SK-N-SH (cell line): ENCODE data around the gene ZNF557. TPM values are rescaled to one million over a fixed set of nuclear protein-coding genes. Genes with fewer than 3 reads are reported as not detected.

ENCODE experiments used
- CTCF ChIA-PET: fragments of 300-600, 350-600 bp; formaldehyde crosslinking; extraction: SDS; loops from one replicate; lab custom pipeline; 2021; lab: Yijun Ruan, JAX
- POLR2A ChIA-PET: fragments of 350-600 bp; sonication (Branson Sonifier 250); formaldehyde crosslinking; extraction: SDS; loops from one replicate; lab custom pipeline; 2020; ENCODE audit warnings: antibody characterized with exemption, inconsistent platforms; lab: Yijun Ruan, JAX
- DNase-seq: peaks from one replicate; pipeline ENCODE4 v3.0.0; 2012
- H2AFZ ChIP-seq: fragments of 200-600 bp; sonication (generic); 2 replicates; pipeline ENCODE4 v1.8.1; 2016; ENCODE audit warnings: antibody characterized with exemption, mild to moderate bottlenecking, low read depth
- H3F3A ChIP-seq: fragments of 200-600 bp; sonication (generic); replicated peaks from 2 replicates; pipeline ENCODE3; 2016; ENCODE audit warnings: antibody characterized with exemption, mild to moderate bottlenecking; ENCODE audit not compliant: insufficient read depth
- H3K27ac ChIP-seq, 2 experiments: fragments of 200-500 bp in 1 of 2; fragments of 200-600 bp in 1 of 2; sonication (Bioruptor generic) in 1 of 2; sonication (generic), shearing (Covaris generic) in 1 of 2; 2 replicates each; pipeline versions ENCODE4 v1.5.1 to v1.6.1; 2014 to 2016; ENCODE audit warnings: low read depth in 2 of 2, inconsistent platforms in 1 of 2, low read length in 1 of 2, mild to moderate bottlenecking in 1 of 2, mixed read lengths in 1 of 2
- H3K27me3 ChIP-seq: fragments of 200-600 bp; sonication (generic), shearing (Covaris generic); 2 replicates; pipeline ENCODE4 v1.6.1; 2016; ENCODE audit warnings: mixed run types; ENCODE audit not compliant: insufficient read depth
- H3K36me3 ChIP-seq, 2 experiments: fragments of 200-500 bp in 1 of 2; fragments of 200-600 bp in 1 of 2; sonication (Bioruptor generic) in 1 of 2; sonication (generic) in 1 of 2; replicated peaks in 1 of 2; 2 replicates each; pipeline versions ENCODE3 to v1.5.1; 2014 to 2016; ENCODE audit warnings: low read length in 1 of 2, mild to moderate bottlenecking in 1 of 2; ENCODE audit not compliant: insufficient read depth in 2 of 2, control insufficient read depth in 1 of 2
- H3K4me1 ChIP-seq, 2 experiments: fragments of 200-500 bp in 1 of 2; fragments of 200-600 bp in 1 of 2; sonication (Bioruptor generic) in 1 of 2; sonication (generic), shearing (Covaris generic) in 1 of 2; 2 replicates each; pipeline versions ENCODE4 v1.5.1 to v1.6.1; 2014 to 2016; ENCODE audit warnings: low read depth in 1 of 2, low read length in 1 of 2, mixed run types in 1 of 2; ENCODE audit not compliant: insufficient read depth in 2 of 2, control insufficient read depth in 1 of 2
- H3K4me2 ChIP-seq: fragments of 200-600 bp; sonication (generic), shearing (Covaris generic); 2 replicates; pipeline ENCODE4 v1.6.1; 2017; ENCODE audit warnings: mixed run types
- H3K4me3 ChIP-seq, 2 experiments: fragments of 200-500 bp in 1 of 2; fragments of 200-600 bp in 1 of 2; sonication (Bioruptor generic) in 1 of 2; sonication (generic), shearing (Covaris generic) in 1 of 2; 2 replicates each; pipeline versions ENCODE4 v1.5.1 to v1.8.1; 2014 to 2016; ENCODE audit warnings: low read depth in 2 of 2, inconsistent platforms in 1 of 2, low read length in 1 of 2, mild to moderate bottlenecking in 1 of 2, mixed read lengths in 1 of 2, moderate library complexity in 1 of 2
- H3K79me2 ChIP-seq: fragments of 200-600 bp; sonication (generic); 2 replicates; pipeline ENCODE4 v1.8.1; 2017; ENCODE audit warnings: mild to moderate bottlenecking; ENCODE audit not compliant: insufficient read depth
- H3K9ac ChIP-seq: fragments of 200-600 bp; sonication (generic); 2 replicates; pipeline ENCODE4 v1.6.1; 2017; ENCODE audit warnings: mixed run types
- H3K9me2 ChIP-seq: fragments of 200-600 bp; sonication (generic); 2 replicates; pipeline ENCODE4 v1.6.1; 2017; ENCODE audit warnings: mixed run types
- H3K9me3 ChIP-seq: fragments of 200-600 bp; sonication (generic); 2 replicates; pipeline ENCODE4 v1.6.1; 2017; ENCODE audit warnings: mixed run types, mild to moderate bottlenecking, moderate library complexity
- H4K20me1 ChIP-seq: fragments of 200-600 bp; sonication (generic); 2 replicates; pipeline ENCODE4 v1.6.1; 2017; ENCODE audit warnings: mild to moderate bottlenecking, mixed run types; ENCODE audit not compliant: insufficient read depth
- ELF1 ChIP-seq: IDR thresholded peaks from 2 replicates; pipeline ENCODE4 v1.4.0; 2012
- EZH2phosphoT487 ChIP-seq: fragments of 200-600 bp; sonication (generic); IDR thresholded peaks from 2 replicates; pipeline ENCODE4 v1.6.1; 2017; ENCODE audit warnings: low read depth, mixed run types, mild to moderate bottlenecking, antibody characterized with exemption, moderate library complexity, borderline replicate concordance
- FOXM1 ChIP-seq: IDR thresholded peaks from 2 replicates; pipeline ENCODE4 v1.4.0; 2012; ENCODE audit warnings: low read depth, mild to moderate bottlenecking
- GABPA ChIP-seq: IDR thresholded peaks from 2 replicates; pipeline ENCODE4 v1.4.0; 2012; ENCODE audit warnings: low read depth, mild to moderate bottlenecking
- GATA2 ChIP-seq: sonication (generic); formaldehyde crosslinking; IDR thresholded peaks from 2 replicates; pipeline ENCODE4 v1.5.0; 2020; ENCODE audit warnings: mild to moderate bottlenecking, missing genetic modification reagents
- IRF3 ChIP-seq: fragments of 150-350 bp; IDR thresholded peaks from 2 replicates; pipeline ENCODE4 v1.6.1; 2016; ENCODE audit warnings: mild to moderate bottlenecking, low read depth, low read length
- MAX ChIP-seq: IDR thresholded peaks from 2 replicates; pipeline ENCODE4 v1.4.0; 2012; ENCODE audit warnings: low read depth
- MEF2A ChIP-seq: IDR thresholded peaks from 2 replicates; pipeline ENCODE4 v1.4.0; 2012; ENCODE audit warnings: low read depth, borderline replicate concordance
- MXI1 ChIP-seq: IDR thresholded peaks from 2 replicates; pipeline ENCODE4 v1.6.1; 2012; ENCODE audit warnings: mild to moderate bottlenecking, low read depth, low read length, improper control_type of control experiment
- PBX3 ChIP-seq: IDR thresholded peaks from 2 replicates; pipeline ENCODE4; 2012
- RFX5 ChIP-seq: IDR thresholded peaks from 2 replicates; pipeline ENCODE4 v1.6.1; 2012; ENCODE audit warnings: mild to moderate bottlenecking, improper control_type of control experiment, low read length
- RXRA ChIP-seq: IDR thresholded peaks from 2 replicates; pipeline ENCODE4 v1.4.0; 2012; ENCODE audit warnings: low read depth, mild to moderate bottlenecking, borderline replicate concordance
- SIN3A ChIP-seq: IDR thresholded peaks from 2 replicates; pipeline ENCODE4 v1.6.1; 2012; ENCODE audit warnings: low read depth, mild to moderate bottlenecking, low read length, moderate library complexity, borderline replicate concordance
- TAF1 ChIP-seq: IDR thresholded peaks from 2 replicates; pipeline ENCODE4 v1.6.1; 2012; ENCODE audit warnings: low read depth, mild to moderate bottlenecking, low read length, moderate library complexity, borderline replicate concordance
- TCF12 ChIP-seq: IDR thresholded peaks from 2 replicates; pipeline ENCODE4 v1.4.0; 2012
- TEAD4 ChIP-seq: IDR thresholded peaks from 2 replicates; pipeline ENCODE4 v1.4.0; 2012; ENCODE audit warnings: mild to moderate bottlenecking, borderline replicate concordance; ENCODE audit not compliant: insufficient read depth
- USF1 ChIP-seq: IDR thresholded peaks from 2 replicates; pipeline ENCODE4 v1.4.0; 2012; ENCODE audit warnings: low read depth, borderline replicate concordance
- USF2 ChIP-seq: fragments of 150-350 bp; IDR thresholded peaks from 2 replicates; pipeline ENCODE4 v1.6.1; 2017; ENCODE audit warnings: antibody characterized with exemption, low read length, low read depth, borderline replicate concordance
- YY1 ChIP-seq: IDR thresholded peaks from 2 replicates; pipeline ENCODE4 v1.4.0; 2012; ENCODE audit warnings: low read depth, mild to moderate bottlenecking
- ZBTB33 ChIP-seq: IDR thresholded peaks from 2 replicates; pipeline ENCODE4 v1.4.0; 2012; ENCODE audit warnings: low read depth, borderline replicate concordance
- WGBS: methylation state at CpG from one replicate; pipeline ENCODE4 v1.1.6; 2017; ENCODE audit warnings: low lambda C conversion rate; 5-methylcytosine and 5-hydroxymethylcytosine counted together
- polyA plus RNA-seq, 3 experiments: library from polyadenylated mRNA; depleted of rRNA; stranded (reverse); fragments of >200 nt; gene quantifications; 2 replicates each; pipeline ENCODE4 v1.2.3, GENCODE V29; 2012

ZNF557 gene
- polyA plus RNA-seq, 1 of the 3 experiments (the other 2 are of a cell fraction) = 2.3 TPM

GRCh38 chr19:7068599-7068998 is 904 bp upstream of the ZNF557 start:
- H3K4me3 ChIP-seq = peak overlapping the region in 1 of 2 experiments; percentile 16; a peak in 1 of 4 replicates
- H3K4me2 ChIP-seq = no peak overlapping the region
- H3K9me3 ChIP-seq = no peaks in the 10 kb centered on the region
- H3K27ac ChIP-seq = no peak overlapping the region
- peaks cover 18% of the 10 kb centered on the region for H3K79me2 ChIP-seq
- H4K20me1 ChIP-seq = no peaks in the 10 kb centered on the region
- H3K9me2 ChIP-seq = no peaks in the 10 kb centered on the region
- POLR2A ChIA-PET = interaction anchor here (0.6 to 1.9 kb wide), 6 partner anchors 10 to 1066 kb away, joined by 3 to 15 read pairs (median 4); partner anchors contain the start of gene GPR108
- H3F3A ChIP-seq = peaks cover 12% of the 10 kb centered on the region
- WGBS = 62% methylated on average over 6 of the region's 6 CpGs
- TF ChIP-seq GABPA = no peak
- TF ChIP-seq MAX = no peak
- no peak for TF ChIP-seq SIN3A
- no peak for TF ChIP-seq YY1
- TF ChIP-seq TAF1 = no peak
- no peak for TF ChIP-seq RXRA
- TF ChIP-seq PBX3 = no peak
- TF ChIP-seq TCF12 = no peak
- no peak for TF ChIP-seq FOXM1
- no peak for TF ChIP-seq MXI1
- TF ChIP-seq GATA2 = no peak
- TF ChIP-seq USF1 = no peak
- TF ChIP-seq RFX5 = no peak
- no peak for TF ChIP-seq EZH2phosphoT487
- no peak for TF ChIP-seq USF2
- no peak for TF ChIP-seq IRF3
- no peak for TF ChIP-seq MEF2A
- TF ChIP-seq ZBTB33 = no peak
- TF ChIP-seq TEAD4 = no peak
- no peak for TF ChIP-seq ELF1
- CTCF ChIA-PET = interaction anchor here (2.5 kb wide), 1 partner anchor 33 kb away, joined by 8 read pairs; no protein-coding TSS in a partner anchor
- peak overlapping the region; percentile 67 for H2AFZ ChIP-seq
- no peak for DNase-seq
- peaks cover 14 to 32% of the 10 kb centered on the region in 2 experiments for H3K36me3 ChIP-seq
- H3K9ac ChIP-seq = no peak overlapping the region
- H3K27me3 ChIP-seq = peaks cover 4% of the 10 kb centered on the region; the same call in 1 of the 2 replicates
- peaks cover 3 to 4% of the 10 kb centered on the region in 2 experiments; a peak in 2 of 4 replicates for H3K4me1 ChIP-seq
